Activated CD4-positive, alpha-beta T cell treated with anti-CD3 and anti-CD28 coated beads, Interleukin-2, Interleukin-6, amounts not matched to agents 100 ng/mL and 50 ng/mL, durations not matched to agents 16 hours and 8 hours (primary cell): Measurements from ENCODE around the gene NLGN3.
"Not testable (repeated sequence)": the region's sequence is repeated elsewhere in the genome, so short reads cannot be mapped to it uniquely, and the experiment has no call there.

Experiments
- DNase-seq: peaks from one replicate; pipeline ENCODE4 v3.0.0-alpha.2; 2020

NLGN3 gene

DNA sequence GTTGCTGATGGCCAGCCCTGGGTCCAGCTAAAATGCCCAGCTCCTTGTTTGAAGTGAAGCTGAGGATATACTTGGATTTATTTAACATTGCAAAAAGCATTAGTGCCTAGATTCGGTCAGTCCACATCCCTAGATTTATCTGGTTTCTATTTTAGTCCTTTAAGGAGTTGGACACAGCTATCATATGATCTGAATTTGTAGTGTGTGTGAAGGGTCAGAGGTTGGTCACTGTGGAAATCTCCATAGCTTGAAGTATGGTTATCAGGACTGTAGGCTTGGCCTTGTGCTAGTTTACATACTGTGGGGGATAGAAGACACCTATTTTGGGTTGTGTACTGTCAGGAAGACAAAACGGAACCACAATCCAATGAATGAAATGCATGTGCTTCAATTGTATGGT is 28.8 kb downstream of the NLGN3 start:
- no peak for DNase-seq

DNA sequence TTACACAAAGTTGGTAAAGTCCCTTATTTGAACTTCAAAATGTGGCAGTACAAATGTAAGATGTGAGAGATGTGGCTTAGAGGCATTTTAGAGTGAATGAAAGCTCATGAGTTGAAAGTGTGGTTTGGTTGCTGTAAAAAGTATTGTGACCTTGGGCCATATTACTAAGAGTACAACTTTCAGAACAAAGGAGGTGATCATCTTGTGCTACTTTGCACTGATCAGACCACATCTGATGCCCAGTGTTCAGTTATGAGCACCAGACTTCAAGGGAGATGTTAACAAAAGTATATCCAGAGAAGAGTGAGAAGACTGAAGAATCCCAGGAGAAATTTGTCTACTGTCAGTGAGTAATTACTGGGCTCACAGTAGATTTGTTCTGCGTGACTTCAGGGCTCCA is 30.2 kb downstream of the NLGN3 start:
- no peak for DNase-seq

DNA sequence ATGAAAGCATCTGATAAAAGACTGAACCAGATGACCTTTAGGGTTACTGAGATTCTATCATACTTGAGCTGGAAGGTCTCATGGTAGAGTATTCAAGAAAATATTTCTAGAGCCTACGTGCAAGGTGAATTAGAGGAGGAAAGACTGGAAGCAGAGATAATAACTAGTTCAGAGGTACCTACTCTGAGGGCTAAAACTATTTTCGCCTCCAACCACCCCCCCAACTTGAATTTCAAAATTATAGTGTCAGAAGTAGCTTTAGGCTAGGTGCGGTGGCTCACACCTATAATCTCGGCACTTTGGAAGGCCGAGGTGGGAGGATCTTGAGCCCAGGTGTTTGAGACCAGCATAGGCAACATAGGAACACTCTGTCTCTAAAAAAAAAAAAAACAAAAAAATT is 30.9 kb downstream of the NLGN3 start:
- no peak for DNase-seq

DNA sequence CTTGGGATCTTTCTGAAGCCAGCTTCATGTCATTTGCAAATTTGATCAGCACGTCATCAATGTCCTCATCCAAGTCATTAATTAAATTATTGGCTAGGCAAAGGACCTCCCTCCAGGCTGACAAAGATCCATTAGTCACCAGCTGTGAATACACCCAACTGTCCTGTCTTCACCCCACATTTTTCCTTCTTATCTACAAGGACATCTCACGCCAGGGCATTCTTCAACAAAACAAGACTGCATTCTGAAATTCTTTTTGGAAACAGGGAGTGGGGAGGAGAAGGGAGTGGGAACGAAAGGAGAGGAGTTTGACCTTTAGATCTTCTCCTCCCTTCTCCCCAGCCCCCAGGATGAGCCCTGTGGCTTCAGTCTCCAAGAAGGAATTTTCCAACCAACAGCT is 32.7 kb downstream of the NLGN3 start:
- DNase-seq: no peak

DNA sequence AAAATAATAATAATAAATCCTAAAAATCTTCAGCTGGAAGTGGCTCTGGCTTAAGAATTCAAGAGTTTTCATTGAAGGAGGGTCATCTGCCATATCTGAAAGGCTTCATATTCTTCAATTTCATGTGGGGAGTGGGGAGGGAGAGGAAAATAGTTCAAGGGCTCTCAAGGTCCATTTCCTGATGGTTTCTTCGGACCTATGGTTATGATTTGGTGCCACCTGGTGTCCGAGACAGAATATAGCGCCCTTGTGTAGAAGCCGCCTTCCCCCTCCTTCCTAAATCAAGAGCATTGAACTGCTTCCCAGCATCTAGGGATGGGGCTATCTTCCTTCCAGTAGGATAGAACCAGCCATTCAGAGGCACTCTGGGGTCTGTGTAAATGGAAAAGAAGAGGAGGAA is 34.3 kb downstream of the NLGN3 start:
- peak; percentile 63 for DNase-seq

DNA sequence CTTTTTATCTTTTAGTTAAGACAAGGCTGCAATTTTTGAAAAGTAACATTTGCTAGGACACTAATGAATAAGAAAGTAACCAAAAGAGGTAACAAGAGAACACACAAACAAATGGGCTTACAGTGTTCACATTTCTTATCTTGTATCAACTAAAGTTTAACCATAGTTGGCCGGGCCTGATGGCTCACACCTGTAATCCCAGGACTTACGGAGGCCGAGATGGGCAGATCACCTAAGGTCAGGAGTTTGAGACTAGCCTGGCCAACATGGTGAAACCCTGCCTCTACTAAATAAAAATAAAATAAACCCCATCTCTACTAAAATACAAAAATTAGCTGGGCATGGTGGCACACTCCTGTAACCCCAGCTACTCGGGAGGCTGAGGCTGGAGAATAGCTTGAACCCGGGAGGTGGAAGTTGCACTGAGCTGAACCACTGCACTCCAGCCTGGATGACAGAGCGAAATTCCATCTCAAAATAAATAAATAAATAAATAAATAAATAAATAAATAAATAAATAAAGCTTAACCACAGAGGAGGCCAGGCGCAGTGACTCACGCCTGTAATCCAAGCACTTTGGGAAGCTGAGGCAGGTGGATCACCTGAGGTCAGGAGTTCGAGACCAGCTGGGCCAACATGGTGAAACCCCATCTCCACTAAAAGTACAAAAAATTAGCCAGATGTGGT is 36.1 kb downstream of the NLGN3 start:
- DNase-seq: not testable (repeated sequence)

DNA sequence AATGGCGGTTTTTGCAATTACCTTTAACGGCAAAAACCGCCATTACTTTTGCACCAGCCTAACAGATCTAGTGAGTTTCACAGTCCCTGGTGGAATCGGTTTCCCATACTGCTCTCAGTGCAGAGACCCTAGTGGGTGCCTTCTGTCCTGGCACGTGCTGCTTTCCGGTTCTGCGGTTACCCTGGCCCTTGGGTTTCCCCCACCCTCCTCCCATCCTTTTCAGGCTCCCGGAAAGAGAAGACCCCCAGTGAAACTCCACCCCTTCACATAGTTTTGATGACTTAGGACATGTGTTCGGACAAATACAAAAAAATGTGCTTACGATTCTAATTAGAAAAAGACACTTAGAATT is 36.9 kb downstream of the NLGN3 start:
- peak; percentile 71 for DNase-seq

DNA sequence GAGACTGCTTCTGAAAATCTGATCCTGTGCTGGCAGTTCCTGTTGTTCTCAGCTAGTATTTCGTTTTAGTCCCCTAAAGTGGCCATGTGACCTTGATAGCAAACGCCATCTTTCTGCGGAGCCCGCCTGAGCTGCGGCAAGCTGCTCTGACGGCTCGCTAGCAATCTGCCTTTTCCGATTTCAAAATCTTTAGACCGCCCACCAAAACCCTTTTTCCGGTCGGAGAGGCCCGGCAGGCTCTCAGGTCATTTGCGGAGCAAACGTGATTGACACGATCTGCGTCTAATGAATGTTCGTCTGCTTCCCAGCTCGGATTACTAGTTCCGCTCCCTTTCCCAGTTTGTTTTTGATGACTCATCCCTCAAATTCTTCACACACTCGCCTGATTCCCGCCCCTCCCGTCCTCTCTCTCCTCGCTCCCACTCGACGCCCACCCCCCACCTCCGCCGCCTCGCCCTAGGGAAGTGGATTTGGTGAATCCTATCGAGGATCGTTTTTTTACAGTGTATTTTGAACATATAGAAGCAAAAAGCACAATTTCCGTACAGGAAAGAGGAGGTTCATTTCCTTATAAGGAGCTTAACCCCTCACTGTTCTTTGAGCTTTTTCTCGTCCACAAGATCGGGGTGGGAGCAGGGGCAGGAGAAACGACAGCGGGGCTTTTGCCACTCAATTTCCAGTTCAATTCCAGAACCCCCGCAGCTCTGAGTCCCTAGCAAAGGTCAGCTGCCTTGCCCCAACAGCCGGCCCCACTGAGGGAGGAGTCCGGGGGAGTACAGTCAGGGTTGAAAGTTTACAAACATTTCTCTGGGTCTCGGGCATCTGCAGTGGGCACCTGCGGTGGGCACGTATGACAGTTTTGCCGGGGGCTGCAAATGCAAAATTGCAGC is 37.5 kb downstream of the NLGN3 start:
- peak; percentile 91 for DNase-seq

DNA sequence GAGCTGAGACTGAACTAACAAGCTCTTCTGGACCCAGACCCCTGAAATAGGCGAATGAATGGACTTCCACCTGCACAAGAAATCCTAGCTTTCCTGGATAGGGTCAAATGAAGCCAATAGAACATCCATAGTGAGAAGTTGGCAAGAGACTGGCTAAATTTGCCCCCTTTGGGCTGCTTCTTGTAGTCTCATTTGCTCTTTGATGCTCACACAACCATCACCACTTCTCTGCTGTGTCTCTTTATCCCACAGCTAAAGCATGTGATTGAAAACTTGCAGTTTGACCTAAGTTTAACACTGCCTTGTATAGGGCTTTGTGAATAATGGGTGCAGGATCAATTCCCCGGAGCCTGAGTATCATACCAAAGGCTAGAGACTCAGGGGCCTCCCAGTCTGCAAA is 38.2 kb downstream of the NLGN3 start:
- DNase-seq: no peak

DNA sequence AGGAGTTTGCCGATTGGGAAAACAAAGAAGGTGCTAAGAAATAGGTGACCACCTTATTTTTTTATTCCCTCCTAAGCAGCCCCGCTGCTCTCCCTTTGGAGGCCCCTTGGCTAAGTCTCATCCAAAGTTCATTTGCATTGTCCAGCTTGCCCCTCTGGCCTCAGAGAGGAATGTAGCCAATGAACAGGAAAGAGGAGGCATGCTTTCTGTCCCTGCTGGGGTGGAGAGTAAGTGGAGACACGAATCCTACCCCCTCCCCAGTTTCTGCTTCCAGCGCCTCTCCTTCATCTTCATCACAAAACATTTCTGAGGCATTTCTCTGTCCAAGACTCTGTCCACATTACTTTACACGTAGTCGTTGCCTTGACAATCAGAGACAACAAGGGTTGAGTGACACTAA is 38.7 kb downstream of the NLGN3 start:
- no peak for DNase-seq

DNA sequence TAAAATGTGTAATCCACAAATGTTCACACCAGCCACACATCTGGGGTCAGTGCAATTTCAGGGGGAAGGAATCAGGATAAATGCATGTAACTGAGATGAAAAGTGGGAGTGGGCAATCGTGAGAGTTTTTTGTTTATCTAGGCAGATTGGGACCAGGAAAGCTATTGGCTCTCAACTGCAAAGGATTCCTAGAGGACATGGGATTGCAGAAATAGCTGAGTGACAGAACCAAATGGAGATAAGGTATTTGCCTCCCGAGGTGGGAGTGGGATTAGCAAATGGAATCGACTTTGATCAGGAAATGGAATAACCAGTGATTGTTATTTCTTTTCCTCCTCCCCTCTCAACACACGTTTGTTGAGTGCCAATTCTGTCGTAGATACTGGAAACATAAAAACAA is 39.5 kb downstream of the NLGN3 start:
- DNase-seq: no peak

DNA sequence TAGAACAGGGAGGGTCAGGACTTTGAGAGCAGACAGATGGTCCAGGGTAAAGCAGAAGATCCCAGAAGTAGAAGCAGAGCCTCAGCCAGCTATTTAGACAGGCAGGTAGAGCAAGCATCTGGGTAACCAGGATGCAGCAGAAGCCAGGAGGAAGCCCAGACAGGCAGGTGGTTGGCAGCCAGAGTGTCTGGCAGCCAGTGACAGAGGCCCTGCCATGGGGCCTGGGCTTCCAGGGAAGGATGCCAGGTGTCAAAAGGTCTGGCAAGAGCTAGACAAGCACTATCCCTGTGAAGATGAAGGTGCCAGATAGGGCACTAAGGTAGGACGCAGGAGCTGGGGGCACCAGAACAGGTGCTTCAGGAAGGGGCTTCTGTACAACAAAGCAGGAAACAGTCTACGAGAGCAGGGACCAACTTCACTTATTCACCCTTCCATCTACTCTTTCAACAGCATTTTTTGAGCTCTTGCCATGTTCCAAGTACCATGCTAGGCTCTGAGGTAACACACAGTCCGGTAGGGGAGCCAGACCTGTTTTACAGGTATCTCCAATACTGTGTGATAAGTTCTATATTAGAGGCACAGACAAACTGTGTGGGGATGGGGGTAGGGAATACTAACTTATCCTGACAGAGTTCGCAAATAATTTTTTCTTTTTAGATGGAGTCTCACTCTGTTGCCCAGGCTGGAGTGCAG is 40.3 kb downstream of the NLGN3 start:
- DNase-seq: no peak

DNA sequence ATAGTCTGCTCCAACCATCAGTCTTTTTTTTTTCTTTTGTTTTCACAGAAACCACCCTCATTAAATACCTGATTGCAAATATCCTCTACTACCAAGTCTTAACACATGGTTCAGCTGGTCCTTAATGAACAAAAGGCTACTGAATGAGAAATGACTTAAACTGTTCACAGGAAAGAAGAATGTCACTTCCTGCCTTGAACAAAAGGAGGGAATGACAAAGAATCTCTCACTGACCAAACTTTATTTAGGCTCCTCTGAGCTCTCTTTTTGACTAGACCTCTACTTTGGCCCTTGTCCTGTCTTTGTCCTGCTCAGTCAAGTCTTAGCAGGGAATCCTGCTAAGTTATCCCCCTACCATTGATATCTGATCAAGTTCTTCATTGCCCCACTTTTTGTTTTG is 46.6 kb downstream of the NLGN3 start:
- no peak for DNase-seq

DNA sequence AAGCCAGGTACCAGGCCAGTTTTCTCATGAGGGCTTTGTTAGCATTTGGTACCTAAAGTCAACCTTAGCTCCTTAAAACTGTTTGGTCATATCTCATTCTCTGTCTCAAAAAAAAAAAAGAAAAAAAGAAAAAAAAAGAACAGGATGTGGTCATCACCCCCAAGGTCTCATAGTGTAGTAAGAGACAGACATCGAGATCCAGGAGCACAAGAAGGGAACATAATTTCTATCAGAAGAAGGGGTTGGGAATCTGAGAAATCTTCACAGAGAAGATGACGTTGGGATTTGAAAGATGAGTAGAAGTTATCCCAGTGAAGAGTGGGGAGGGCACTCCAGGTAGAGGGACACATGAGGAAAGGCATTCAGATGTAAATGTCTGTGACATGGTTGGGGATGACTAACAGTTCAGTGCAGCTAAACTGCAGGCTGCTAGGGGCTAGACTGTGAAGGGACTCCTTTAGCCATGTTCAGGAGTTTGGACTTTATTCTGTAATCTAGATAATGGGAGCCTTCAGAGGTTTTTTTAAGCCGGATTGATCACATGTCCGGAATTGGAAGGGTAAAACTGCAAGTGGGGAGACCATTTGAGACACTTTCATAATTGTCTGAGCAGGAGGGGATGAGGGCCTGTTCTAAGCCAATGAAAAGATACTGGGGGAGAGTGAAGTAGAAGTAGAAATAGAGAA is 51.5 kb downstream of the NLGN3 start:
- DNase-seq: peak; percentile 35

DNA sequence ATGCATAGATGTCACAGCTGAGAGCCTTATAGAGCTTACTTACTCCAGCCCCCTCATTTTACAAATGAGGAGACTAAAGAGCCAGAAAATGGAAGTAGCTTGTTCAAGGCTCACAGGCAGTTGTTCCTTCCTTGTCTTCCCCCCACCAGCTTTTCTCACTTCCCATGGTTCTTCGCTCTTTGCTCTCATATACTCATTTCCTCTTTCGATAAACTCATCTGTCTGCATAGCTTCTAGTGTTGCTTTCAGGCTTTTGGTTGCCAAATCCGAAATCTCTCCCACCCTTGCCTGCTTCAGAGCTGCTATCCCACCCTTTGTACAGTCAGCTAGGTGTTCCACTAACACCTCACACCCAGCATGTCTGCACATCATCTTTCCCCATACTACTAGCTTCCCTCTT is 53.4 kb downstream of the NLGN3 start:
- DNase-seq: peak; percentile 50

DNA sequence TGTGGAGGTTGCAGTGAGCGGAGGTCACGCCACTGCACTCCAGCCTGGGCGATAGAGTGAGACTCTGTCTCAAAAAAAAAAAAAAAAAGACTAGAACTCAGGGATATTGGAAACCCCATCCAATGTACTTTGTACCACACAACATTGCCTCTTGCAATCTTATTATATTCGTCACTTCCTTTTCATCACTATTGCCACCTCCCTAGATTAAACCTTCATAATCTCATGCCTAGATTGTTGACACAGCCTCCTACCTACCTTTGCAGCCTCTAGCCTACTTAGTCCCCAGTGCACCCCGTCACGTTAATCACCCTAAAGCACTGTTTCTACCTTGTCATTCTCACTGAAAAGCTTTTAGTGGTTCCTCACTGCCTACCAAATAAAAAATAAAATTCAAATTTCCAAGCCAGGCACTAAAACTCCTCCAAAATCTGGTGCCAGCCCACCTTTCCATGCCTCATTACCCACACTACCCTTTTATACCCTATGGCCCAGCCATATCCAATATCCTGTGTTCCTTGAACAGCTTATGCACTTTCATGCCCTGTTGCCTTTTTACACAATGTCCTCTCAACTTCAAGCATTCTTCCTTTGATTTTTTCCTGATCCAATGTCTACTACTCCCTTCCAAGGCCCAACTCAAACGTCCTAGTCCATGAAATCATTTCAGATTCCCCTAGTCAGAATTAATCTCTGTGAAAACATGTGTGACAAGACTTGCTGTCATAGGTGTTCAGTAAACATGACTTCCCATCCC is 54.8 kb downstream of the NLGN3 start:
- no peak for DNase-seq

DNA sequence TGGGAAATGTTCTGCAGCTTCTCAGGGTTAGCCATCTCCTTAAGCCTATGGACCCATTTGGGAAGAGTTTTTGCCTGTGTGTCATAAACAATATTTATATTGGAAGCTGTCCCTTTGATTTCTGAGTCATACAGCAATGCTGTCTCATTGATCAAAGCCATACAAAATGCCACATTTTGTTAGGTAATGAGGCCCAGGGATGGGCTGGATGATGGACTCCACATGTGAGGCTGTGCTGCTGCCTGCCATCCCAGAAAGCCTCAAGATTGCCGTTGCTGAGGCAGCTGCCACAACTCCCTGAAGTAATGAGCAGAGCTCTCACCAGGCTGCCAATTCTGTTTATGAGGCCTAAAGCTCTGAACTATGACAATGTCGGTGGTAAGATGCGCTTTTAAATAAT is 66.2 kb downstream of the NLGN3 start:
- DNase-seq: no peak

DNA sequence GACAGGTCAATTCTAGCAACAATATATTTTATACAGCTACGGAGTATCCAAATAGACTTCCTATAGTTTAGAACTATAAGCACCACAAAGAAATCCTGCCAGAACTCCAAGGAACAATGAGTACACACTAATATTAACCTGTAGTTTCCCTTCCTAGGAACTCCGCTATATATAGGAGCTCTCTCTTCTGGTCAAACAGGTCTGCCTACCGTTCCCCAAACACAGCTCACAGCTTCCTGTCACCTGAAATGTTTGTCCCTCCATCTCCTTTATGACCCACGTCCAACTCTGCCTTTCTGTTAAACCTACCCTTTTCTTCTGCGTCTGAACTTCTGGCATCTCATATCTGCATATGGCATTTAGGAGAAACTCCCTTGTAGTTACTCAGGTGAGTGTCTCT is 67.9 kb downstream of the NLGN3 start:
- no peak for DNase-seq

DNA sequence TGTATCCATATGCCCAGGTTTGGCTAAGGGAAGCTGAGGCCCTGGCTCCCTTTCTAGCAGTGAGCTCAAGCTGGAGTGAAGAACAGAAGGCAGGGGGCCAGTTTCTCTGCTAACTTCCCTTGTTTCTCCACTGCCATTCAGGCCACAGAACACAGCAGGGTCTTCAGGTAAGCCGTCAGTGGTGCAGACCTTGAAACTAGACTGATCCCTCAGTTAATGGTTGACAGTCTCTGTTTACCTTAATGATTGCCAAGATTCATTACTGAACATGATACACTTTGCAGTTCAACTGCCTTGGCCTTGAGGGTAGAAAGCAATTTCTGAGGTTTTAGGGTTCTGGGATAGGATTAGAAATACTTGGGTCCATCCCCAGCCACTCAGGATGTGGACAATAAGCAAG is 69.5 kb downstream of the NLGN3 start:
- DNase-seq: no peak

DNA sequence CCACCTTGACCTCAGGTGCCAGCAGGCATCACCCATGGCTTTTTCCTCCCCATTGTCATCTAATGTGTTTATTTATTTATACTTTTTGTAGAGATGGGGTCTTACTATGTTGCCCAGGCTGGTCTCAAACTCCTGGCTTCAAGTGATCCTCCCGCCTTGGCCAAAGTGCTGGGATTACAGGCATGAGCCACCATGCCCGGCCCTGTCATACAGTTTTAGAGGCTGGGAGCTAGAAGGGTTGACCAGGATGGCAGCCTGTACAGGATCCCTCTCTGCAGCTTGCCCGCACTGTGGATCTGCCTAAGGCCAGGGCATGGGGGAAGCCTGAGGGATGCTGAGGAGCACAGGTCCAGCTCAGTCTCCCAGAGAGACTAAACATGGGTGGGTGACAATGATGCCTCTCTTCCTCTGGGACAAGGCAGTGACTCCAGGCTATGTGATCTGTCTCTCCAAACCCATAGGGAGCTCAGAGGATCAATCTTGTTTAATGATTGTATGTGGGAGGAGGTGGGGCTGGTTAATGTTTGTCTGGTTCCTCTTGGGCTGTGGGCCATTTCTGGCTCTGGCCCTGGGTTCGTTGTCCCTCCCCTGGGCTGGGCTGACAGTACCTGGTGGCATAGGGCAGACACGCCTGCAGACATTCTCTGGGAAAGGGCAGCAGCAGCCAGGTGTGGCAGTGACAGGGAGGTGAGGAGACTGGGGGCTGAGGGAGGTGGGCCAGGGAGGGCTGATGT is 70.1 kb downstream of the NLGN3 start:
- DNase-seq: no peak

DNA sequence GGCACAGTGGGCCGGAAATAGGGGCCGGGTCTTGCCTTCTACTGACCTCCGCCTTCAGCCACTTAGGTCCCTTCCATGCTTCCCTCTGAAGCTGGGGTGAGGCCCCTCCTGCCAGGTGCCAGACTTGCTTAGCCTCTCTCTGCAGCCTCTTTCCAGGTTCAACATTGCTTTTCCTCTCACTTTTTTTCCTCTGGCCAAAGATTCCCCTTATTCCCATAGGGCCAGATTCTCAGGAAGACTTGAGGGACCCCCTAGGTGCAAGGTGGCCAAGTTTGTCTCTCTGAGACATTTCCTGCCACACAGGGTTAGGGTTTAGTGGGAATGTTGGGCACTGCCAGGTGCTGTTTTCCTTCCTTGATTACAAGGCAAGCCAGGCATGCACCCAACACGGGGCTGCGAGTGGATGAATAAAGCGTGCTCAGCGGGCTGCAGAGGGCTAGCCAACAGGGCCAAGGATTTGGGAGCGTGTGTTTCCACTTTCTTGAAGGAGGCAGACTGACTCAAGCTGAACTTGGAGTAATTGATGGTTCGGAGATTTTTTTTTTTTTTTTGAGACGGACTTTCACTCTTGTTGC is 70.8 kb downstream of the NLGN3 start:
- DNase-seq: no peak

DNA sequence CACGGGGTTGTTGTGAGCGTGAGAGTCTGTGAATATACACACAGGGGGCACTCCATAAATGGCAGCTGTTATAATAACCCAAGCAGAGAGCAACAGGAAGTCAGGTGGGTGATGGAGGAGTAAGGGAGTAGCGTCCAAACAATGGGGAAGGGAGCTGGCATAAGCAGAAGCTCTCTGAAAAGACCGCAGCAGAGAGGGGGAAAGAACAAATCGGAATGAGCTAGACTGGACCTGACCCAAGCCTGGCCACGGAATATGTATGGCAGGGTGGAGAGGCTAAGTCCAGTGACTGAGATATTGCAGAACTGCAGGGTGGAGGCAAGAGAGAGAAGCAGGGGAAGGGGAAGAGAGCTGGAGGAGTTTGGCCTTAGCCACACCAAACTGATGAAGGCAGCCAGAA is 71.8 kb downstream of the NLGN3 start:
- no peak for DNase-seq
